HG03460 (cell line): ENCODE results near the gene RIC8A.

ENCODE experiments used
- ATAC-seq: cut with Tn5 transposase; IDR thresholded peaks from one replicate; pipeline ENCODE4 v1.9.1; 2021; ENCODE audit not compliant: unreplicated experiment

The RIC8A gene

GRCh38 chr11:203945-204586, 3.4 kb upstream of the RIC8A start:
- ATAC-seq, result no peak

DNA sequence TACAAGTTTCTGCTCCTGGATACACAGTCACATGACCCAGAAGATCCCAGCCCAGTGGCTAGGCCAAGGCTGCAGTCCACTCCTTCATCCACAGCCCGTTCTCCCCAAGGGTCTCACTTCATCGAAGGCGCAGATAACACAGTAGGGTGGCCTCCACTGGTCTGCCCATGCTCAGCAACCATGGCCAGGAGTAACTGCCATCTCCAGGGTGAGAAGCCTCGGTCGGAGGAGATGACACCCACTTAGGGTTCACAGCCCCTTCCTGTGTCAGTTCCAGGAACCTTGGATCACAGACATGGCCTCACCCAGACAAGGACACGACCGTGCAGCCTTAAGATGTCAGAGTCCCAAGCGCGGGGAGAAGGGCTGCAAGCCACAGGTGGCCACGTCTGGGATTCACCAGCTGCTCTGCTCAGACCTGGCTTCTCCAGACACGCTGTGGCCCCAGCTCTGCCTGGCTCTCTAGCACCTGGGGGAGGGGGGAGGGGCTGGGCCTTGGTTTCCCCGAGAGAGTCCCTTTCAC, 2.9 kb upstream of the RIC8A start:
- ATAC-seq, result no peak

GRCh38 chr11:205221-206001, 2.1 kb upstream of the RIC8A start:
- no peak for ATAC-seq

DNA sequence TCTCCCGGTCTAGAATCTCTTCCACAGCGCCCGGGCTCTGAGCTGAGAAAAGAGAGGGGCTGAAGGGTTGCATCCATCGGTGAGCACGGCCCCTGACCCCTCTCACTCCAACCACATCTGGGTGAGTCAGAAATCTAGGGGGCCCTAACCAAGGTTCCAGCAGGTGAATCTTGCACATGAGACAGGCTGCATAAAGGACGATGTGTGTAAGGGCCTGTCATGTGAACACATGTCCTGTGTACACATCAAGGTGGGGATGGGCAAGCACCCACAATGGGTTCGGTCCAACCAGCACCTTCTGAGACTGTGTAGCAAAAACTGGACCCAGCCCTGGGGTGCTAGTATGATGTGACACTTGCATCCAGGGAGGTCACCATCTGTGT, 1.5 kb upstream of the RIC8A start:
- ATAC-seq, result no peak

DNA sequence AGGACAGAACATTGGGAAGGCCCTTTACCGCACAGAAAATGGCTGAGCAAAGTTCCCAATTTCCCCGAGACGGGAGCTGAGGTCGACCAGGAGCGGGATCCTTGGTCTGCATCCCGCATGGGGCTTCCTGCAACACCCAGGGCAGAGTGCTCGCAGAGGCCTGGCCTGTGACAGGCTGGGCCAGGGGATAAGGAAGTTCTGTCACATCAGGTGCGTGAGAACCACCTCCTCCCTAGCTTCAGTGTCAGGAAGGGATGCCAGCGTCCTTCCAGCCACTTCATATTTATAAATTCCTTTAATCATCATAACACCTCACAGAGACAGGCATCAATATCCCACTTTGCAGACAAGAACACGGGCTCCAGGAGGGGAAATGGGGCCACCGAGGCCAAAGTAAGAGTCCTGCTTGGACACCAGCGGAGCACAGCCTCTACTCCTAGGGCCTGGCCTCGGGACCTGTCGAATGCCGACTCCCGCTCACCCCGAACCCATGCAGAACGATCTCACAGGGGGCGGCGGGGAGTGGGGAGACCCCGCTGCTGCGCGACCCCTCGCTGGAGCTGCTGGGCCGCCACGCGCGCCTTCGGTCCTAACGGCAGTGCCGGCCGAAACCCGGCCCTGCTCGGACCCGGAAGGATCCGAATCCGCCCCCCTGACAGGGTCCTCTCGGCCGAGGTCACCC, 841 bp upstream of the RIC8A start:
- peak; percentile 1 for ATAC-seq

DNA sequence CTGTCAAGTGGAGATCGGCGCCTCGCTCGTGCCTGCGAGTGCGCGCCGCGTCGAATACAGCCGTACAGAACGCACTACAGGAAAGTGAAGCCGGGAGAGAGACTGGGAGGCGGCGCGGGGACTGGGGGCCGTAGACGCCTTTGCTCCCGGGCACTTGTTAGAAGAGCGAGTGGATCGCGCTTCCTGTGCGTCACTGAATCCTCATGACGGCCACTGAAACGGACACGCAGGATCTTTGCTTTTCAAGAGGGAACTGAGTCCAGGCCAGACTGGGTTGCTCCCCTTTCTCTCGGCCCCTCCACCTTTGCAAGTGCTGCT, 314 bp downstream of the RIC8A start:
- no peak for ATAC-seq

GRCh38 chr11:208181-208916, 841 bp downstream of the RIC8A start:
- ATAC-seq, result peak; percentile 35

DNA sequence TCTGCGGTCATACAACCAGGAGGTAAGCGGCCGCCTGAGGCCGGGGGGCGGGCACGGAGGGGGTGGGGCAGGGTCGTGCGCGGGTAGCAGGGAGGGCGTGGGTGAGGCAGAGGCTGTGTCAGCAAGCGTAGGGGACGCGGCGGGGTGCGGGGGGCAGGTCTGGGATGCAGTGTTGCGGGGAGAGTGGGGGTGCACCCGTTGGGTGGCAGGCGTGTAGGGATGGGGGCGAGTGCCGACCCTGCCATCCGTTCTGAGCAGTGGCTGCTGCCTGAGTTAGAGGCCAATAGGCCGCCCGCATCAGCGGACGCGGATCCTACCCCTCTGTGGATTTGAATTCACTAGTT, 1.4 kb downstream of the RIC8A start:
- ATAC-seq, result no peak

DNA sequence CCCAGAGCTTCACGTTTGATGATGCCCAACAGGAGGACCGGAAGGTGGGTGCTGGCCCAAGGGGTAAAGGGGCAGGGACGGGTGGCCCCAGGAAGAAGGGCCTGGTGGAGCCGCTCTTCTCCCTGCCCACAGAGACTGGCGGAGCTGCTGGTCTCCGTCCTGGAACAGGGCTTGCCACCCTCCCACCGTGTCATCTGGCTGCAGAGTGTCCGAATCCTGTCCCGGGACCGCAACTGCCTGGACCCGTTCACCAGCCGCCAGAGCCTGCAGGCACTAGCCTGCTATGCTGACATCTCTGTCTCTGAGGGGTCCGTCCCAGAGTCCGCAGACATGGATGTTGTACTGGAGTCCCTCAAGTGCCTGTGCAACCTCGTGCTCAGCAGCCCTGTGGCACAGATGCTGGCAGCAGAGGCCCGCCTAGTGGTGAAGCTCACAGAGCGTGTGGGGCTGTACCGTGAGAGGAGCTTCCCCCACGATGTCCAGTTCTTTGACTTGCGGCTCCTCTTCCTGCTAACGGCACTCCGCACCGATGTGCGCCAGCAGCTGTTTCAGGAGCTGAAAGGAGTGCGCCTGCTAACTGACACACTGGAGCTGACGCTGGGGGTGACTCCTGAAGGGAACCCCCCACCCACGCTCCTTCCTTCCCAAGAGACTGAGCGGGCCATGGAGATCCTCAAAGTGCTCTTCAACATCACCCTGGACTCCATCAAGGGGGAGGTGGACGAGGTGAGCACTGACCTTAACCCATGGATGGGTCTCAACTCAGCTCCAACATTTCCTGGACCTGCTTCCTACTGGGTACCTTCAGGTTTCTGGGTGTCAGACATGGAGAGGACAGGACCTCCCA, 2.0 kb downstream of the RIC8A start:
- ATAC-seq, result no peak

DNA sequence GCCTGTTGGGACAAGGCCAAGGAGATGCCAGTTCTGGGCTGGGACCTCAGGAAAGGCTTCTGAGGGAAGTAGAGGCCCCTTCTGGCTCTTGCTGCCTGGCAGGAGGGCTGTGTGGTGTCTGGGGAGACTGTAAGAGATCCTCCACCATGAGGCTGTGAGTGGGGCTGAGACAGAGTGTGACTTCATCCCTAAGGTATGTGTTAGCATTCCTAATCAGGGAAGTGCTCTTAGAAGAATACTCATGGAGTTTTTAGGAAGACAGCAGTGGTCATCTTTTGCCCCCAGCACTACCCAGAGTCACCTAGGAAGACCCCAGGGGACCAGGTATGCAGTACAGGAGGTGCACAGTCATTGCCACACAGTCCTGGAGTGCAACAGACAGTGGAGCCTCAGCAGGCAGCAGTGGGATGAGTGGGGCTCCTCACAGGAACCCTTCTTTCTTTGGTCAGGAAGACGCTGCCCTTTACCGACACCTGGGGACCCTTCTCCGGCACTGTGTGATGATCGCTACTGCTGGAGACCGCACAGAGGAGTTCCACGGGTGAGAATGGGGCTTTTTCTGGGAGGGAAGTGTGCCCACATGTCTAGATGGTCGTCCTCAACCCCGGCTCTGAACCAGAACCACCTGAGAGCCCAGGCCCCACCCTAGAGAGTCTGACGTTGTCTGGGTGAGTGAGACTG, 2.8 kb downstream of the RIC8A start:
- ATAC-seq, result no peak

DNA sequence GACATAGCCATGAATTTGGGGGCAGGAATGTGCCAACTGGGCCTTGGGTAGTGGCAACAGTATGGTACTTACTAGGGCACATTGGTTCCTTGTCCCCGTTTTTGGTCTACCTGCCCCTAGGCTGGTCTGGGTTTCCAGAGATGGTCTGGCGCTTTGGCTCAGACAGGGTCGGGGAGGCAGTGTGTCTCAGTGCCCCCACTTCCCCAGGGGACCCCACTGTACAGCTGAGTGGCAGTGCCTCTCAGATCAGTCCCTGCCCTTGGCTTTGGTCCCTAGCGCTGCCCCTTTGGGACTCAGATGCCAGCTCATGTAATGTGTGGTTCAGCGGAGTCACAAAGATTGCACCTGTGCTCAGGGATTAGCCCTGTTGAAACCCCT, 3.3 kb downstream of the RIC8A start:
- no peak for ATAC-seq

DNA sequence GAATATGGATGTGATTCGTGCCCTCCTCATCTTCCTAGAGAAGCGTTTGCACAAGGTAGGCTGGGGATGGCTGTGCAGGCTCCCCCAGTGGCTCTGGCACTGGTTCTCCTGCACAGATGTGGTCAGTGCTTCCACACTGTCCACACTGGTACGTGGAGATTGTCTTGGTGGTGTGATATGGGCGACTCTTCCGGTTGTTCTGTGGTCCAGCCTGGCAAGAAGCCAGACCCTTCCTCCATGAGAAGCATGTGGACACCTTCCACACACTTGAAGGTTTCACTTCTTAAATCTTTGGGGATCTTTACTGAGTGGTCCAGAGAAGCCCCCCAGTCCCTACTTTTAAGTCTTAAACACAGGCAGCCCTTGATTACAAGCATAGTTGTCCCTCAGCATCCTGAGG, 3.8 kb downstream of the RIC8A start:
- no peak for ATAC-seq

- ATAC-seq, result no peak
Measured at GRCh38 chr11:211741-212140, 4.2 kb downstream of the RIC8A start.

GRCh38 chr11:212150-213100, 4.9 kb downstream of the RIC8A start:
- no peak for ATAC-seq

DNA sequence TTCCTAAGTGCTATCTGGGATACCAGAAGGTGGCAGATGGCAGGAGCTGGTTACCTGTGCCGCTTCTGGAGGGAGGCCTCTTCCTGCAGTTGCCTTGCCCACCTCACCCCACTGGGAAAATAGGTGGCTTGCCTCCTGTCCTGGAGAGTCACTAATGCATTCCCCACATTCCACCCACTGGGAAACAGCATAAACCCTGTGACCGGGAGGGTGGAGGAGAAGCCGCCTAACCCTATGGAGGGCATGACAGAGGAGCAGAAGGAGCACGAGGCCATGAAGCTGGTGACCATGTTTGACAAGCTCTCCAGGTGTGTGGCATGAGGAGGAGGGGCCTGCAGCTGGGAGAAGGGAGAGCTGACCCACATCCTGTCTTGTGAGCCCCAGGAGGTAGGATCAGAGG, 5.6 kb downstream of the RIC8A start:
- ATAC-seq, result no peak

DNA sequence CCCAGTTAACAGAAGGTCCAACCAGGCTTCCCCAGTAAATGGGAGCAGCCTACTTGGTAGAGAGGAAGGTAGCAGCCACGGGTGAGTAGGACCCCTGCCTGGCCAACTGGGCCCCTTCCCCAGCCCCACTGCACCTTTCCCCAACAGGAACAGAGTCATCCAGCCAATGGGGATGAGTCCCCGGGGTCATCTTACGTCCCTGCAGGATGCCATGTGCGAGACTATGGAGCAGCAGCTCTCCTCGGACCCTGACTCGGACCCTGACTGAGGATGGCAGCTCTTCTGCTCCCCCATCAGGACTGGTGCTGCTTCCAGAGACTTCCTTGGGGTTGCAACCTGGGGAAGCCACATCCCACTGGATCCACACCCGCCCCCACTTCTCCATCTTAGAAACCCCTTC, 6.6 kb downstream of the RIC8A start:
- no peak for ATAC-seq

GRCh38 chr11:215581-216037, 8.1 kb downstream of the RIC8A start:
- no peak for ATAC-seq

DNA sequence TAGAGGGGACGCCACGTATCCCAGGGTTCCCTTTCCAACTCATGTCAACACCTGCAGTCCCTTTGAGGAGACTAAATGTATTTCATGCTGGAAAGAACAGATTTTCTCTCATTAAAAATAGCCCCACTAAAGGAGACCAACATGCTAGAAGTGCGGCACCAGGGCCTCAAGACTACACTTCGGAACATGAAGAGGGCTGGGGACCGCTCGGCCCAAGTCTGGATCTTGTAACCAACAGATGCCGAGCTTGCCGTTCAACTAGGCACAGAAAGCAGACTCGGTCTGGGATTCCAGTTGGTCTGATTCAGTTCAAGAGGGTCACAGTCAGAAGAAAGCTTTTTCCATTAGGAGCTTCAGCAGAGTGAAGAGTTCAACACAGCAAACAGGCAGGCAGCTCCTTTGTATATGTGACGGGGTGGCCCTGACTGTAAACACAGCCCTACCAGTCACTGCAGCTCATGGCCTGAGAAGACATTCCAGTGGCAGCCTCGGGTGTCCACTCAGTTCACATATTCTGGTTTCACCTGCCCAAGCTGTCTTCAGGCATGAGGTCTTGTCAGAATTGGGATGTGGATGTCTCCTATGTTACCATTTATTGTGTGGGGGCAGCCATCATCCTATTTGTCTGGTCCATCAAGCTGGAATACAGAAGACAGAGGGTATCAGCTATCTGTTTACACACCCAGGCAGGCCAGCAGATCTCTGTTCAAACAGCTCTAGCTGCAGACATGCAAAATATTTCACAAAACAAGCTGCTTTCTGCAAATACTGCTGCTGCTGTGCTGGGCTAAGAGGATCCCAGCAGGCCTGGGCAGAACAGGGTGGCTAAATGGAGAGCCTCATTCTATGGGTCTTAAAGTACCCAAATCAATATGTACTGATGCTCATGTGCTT, 8.8 kb downstream of the RIC8A start:
- ATAC-seq, result no peak
